Vagina (tissue), 2 donors: ENCODE results near the gene LCN15. TPM values are rescaled to one million over a fixed set of nuclear protein-coding genes. Genes with fewer than 3 reads are reported as not detected.
A peak's percentile ranks its signal among the peaks of the same experiment; 100 is the strongest.

ENCODE experiments used
- DNase-seq, 2 donors: peaks; one replicate each; pipeline ENCODE4 v3.0.0-alpha.2; 2017; ENCODE audit errors: extremely low spot score in 2 of 2
- H3K27ac ChIP-seq: fragments of 200-600 bp; sonication (generic); one replicate; pipeline ENCODE4 v1.5.1; 2019
- H3K27me3 ChIP-seq: fragments of 200-600 bp; sonication (generic); one replicate; pipeline ENCODE4 v1.5.1; 2019
- H3K36me3 ChIP-seq, 2 donors: fragments of 200-600 bp; sonication (generic); one replicate each; pipeline ENCODE4 v1.5.1; 2017 to 2019
- H3K4me1 ChIP-seq: fragments of 200-600 bp; sonication (generic); one replicate; pipeline ENCODE4 v1.5.1; 2019
- H3K4me3 ChIP-seq, 2 donors: fragments of 200-600 bp; sonication (generic); 1 replicate in 1 of 2; 2 replicates in 1 of 2; pipeline ENCODE4 v1.5.1; 2016 to 2019
- H3K9me3 ChIP-seq: fragments of 200-600 bp; sonication (generic); one replicate; pipeline ENCODE4 v1.5.1; 2019
- CTCF ChIP-seq, 3 experiments: fragments of 450-650 bp in 2 of 3; fragments of 200-600 bp in 1 of 3; sonication (generic) in 1 of 3; IDR thresholded peaks; one replicate each; pipeline ENCODE4 v1.5.1; 2017 to 2019; ENCODE audit warnings: antibody characterized with exemption in 3 of 3, mild to moderate bottlenecking in 2 of 3, moderate library complexity in 2 of 3
- POLR2A ChIP-seq, 2 donors: fragments of 450-650 bp; IDR thresholded peaks; one replicate each; pipeline ENCODE4 v1.6.1; 2017; ENCODE audit warnings: antibody characterized with exemption in 2 of 2, mild to moderate bottlenecking in 2 of 2, moderate library complexity in 2 of 2
- POLR2AphosphoS5 ChIP-seq, 2 donors: sonication (generic); formaldehyde crosslinking; IDR thresholded peaks; one replicate each; pipeline ENCODE4 v1.9.0; 2017; ENCODE audit warnings: antibody characterized with exemption in 2 of 2, mild to moderate bottlenecking in 2 of 2, low read depth in 1 of 2; ENCODE audit not compliant: insufficient read depth in 1 of 2
- intact Hi-C: fragments of 100-400 bp; cut with DNase I; formaldehyde crosslinking; loops from one replicate; pipeline ENCODE4 v1.15.1; 2023
- total RNA-seq: library from RNA; depleted of rRNA; stranded (reverse); fragments of >200 nt; gene quantifications from one replicate; pipeline ENCODE4 v1.2.3, GENCODE V29; 2016

Gene LCN15
- total RNA-seq, 1 donor from 2014 or later: not detected

DNA sequence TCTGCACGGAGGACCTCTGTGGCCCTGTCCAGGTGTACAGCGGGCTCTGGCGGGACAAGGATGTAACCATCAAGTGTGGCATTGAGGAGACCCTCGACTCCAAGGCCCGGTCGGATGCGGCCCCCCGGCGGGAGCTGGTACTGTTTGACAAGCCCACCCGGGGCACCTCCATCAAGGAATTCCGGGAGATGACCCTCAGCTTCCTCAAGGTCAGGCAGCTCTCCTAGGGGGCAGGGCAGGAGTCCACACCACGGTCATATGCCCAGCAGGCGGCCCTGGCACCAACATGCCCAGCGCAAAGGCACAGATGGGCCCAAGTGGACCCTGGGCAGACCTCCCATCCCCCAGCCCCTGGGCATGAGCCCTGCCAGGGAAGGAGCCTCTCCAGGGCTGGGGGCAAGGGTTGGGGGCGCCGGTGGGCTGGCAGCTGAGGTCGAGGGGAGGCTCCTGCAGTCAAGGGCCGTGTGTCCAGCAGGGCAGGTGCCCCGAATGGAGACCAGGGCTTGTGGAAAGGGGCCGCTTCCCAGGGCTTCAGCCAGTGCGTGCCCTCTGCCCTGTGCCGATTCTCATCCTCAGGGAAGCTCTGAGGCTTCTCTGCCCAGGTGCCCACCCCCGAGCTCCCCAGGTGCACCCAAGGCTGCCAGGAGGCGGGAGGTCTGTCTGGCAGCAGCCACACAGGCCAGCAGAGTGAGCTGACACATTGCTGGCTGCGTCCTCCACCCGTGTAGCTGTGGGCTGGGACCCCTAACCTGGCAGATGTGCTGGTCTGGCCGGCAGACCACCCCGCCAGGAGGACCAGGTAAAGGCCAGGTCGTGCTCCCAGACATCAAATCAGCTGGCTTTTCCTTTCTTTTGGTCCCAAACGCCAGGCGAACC, 42.0 kb downstream of the LCN15 start:
- H3K9me3 ChIP-seq: no peaks in the 10 kb centered on the region
- H3K4me3 ChIP-seq: no peak overlapping the region
- TF ChIP-seq CTCF (IDR thresholded peaks at IDR 0.05) (no peak), POLR2AphosphoS5 (IDR thresholded peaks at IDR 0.05; ENCODE audit: insufficient read depth in 1 of 2, low read depth in 1 of 2) (no peak), POLR2A (IDR thresholded peaks at IDR 0.05) (no peak)
- DNase-seq: no peak
- H3K36me3 ChIP-seq: peaks cover 0 to 36% of the 10 kb centered on the region in 2 donors
- intact Hi-C loops: no loop called here
- no peaks in the 10 kb centered on the region for H3K27me3 ChIP-seq
- H3K27ac ChIP-seq: no peak overlapping the region
- peaks cover 66% of the 10 kb centered on the region for H3K4me1 ChIP-seq

DNA sequence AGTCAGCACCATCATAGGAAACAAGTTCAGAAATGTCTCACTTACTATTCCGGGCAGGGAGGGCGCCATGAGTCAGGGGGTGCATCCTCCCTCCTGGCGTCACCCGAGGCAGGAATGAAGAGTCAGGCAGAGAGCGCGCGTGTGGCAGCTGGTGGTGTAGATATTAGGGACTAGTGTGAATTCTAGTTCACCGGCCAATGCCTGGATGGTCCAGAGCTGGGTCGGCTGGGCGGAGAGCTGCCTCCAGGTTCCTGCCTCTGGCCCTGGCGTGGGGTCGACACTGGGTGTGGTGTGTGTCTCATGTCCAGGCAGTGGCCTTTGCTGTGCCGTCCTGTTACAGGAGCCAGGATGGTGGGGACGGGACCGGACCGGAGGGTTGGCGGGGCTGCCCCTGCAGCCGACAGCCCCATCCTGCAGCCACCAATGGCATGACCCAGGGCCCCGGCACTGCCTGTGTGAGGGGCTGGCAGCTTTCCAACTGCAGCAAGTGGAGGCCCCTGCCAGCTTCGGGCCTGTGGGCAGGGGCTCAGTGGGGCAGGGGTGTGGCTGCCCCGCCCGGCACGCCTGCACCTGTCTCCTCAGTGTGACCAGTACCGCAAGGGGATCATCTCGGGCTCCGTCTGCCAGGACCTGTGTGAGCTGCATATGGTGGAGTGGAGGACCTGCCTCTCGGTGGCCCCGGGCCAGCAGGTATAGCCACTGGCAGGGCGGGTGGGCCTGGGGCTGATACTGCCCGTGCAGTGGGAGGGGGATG, 42.8 kb downstream of the LCN15 start:
- H3K4me1 ChIP-seq: peaks cover 57% of the 10 kb centered on the region
- no peak for DNase-seq
- no peak overlapping the region for H3K4me3 ChIP-seq
- peaks cover 0 to 36% of the 10 kb centered on the region in 2 donors for H3K36me3 ChIP-seq
- TF ChIP-seq POLR2A (IDR thresholded peaks at IDR 0.05) (no peak), POLR2AphosphoS5 (IDR thresholded peaks at IDR 0.05; ENCODE audit: insufficient read depth in 1 of 2, low read depth in 1 of 2) (peak; percentile 20 to 44), CTCF (IDR thresholded peaks at IDR 0.05) (no peak)
- intact Hi-C loops: no loop called here
- H3K9me3 ChIP-seq: no peaks in the 10 kb centered on the region
- no peak overlapping the region for H3K27ac ChIP-seq
- H3K27me3 ChIP-seq: no peaks in the 10 kb centered on the region

GRCh38 chr9:136720898-136721338, 43.4 kb downstream of the LCN15 start:
- Histone ChIP-seq H3K27me3 (no peaks in the 10 kb centered on the region), H3K36me3 (peaks cover 0 to 33% of the 10 kb centered on the region in 2 donors), H3K4me1 (peaks cover 51% of the 10 kb centered on the region), H3K27ac (no peak overlapping the region), H3K9me3 (no peaks in the 10 kb centered on the region), H3K4me3 (no peak overlapping the region)
- TF ChIP-seq POLR2AphosphoS5 (IDR thresholded peaks at IDR 0.05; ENCODE audit: insufficient read depth in 1 of 2, low read depth in 1 of 2): no peak
- intact Hi-C loops: no loop called here
- no peak for DNase-seq

- Histone ChIP-seq H3K36me3 (peaks cover 0 to 27% of the 10 kb centered on the region in 2 donors), H3K9me3 (no peaks in the 10 kb centered on the region), H3K4me1 (peaks cover 46% of the 10 kb centered on the region), H3K27me3 (no peaks in the 10 kb centered on the region), H3K4me3 (no peak overlapping the region), H3K27ac (no peak overlapping the region)
- intact Hi-C loops: no loop called here
- DNase-seq: no peak
- TF ChIP-seq POLR2A (IDR thresholded peaks at IDR 0.05): no peak
- TF ChIP-seq POLR2AphosphoS5 (IDR thresholded peaks at IDR 0.05; ENCODE audit: insufficient read depth in 1 of 2, low read depth in 1 of 2): no peak
- no peak for TF ChIP-seq CTCF (IDR thresholded peaks at IDR 0.05)
These were observed 43.9 kb downstream of the LCN15 start for GRCh38 chr9:136720251-136720897.

- Histone ChIP-seq H3K4me1 (peaks cover 42% of the 10 kb centered on the region), H3K4me3 (no peak overlapping the region), H3K27me3 (peaks cover under 1% of the 10 kb centered on the region), H3K27ac (no peak overlapping the region), H3K36me3 (peaks cover 0 to 18% of the 10 kb centered on the region in 2 donors), H3K9me3 (no peaks in the 10 kb centered on the region)
- intact Hi-C loops: no loop called here
- TF ChIP-seq POLR2AphosphoS5 (IDR thresholded peaks at IDR 0.05; ENCODE audit: insufficient read depth in 1 of 2, low read depth in 1 of 2) (no peak), CTCF (IDR thresholded peaks at IDR 0.05) (no peak), POLR2A (IDR thresholded peaks at IDR 0.05) (no peak)
- no peak for DNase-seq
These were observed 45.0 kb downstream of the LCN15 start for GRCh38 chr9:136719195-136719880.
